GM12892 (cell line): Measurements from ENCODE around the gene ENDOU.

Experiments used
- POLR2A ChIP-seq: IDR thresholded peaks from 2 replicates; pipeline ENCODE4 v1.6.1; 2011; ENCODE audit warnings: low read depth, low read length, control low read depth
- POLR2AphosphoS5 ChIP-seq: IDR thresholded peaks from 2 replicates; pipeline ENCODE4 v1.6.1; 2011; ENCODE audit warnings: low read depth, low read length, control low read depth
- TAF1 ChIP-seq: IDR thresholded peaks from 2 replicates; pipeline ENCODE4 v1.6.1; 2011; ENCODE audit warnings: low read depth, mild to moderate bottlenecking, control low read depth, low read length, borderline replicate concordance

DNA sequence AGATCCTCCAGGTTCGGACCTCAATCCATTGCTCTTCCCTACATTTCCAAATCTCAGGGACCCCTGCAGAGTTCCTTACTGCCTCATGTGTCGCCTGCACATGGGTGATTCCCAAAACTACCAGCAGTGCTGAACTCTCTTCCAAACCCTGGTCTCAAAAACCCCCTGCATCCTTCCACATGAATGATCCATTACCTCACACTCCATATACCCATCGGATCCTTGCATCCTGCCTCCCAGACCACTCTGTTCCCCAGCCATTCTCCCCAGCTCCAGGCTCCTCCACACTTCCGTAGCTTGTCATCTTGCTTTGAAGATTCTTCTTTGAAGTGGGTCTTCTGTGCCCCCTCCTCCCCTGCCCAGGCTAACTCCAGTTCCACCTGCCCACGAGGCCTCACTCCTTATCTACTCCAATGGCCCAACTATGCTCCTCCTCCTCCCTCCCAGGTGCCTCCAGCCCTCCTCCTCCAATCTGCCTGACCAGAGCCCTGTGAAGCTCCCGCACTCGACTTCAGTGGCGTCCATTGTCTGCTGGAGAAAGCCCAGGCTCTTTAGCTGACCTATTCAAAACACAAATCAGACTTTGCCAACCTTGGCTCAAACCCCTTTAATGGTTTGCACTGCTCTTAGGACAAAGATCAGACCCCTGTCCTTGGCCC is 19.6 kb upstream of the ENDOU start:
- no peak for TF ChIP-seq POLR2A
- TF ChIP-seq POLR2AphosphoS5, result no peak
- TF ChIP-seq TAF1, result no peak
